Measurements from ENCODE around the gene WWOX. TPM values are rescaled to one million over a fixed set of nuclear protein-coding genes. Genes with fewer than 3 reads are reported as not detected.

WWOX gene
- total RNA-seq, 1 donor, result 24.2 TPM

DNA sequence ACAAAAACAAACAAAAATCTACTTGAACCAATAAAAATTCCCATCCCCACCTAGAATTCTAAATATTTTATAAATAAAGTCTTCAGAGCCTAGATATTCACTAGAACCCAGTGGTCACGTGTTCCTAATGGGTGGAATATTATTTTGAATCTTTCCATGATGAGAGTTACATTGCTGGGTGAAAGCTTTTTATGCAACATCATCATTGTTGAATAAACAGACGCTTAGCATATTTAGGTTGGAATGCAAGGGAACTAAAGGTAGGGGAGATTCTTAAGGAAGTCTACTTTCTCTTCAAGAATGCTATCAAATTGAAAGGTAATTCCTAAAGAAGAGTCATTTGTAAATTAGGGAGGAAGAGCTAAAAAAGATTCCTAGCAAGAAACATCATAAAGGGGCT is 723.1 kb downstream of the WWOX start:
- TF ChIP-seq, protein P1, sequence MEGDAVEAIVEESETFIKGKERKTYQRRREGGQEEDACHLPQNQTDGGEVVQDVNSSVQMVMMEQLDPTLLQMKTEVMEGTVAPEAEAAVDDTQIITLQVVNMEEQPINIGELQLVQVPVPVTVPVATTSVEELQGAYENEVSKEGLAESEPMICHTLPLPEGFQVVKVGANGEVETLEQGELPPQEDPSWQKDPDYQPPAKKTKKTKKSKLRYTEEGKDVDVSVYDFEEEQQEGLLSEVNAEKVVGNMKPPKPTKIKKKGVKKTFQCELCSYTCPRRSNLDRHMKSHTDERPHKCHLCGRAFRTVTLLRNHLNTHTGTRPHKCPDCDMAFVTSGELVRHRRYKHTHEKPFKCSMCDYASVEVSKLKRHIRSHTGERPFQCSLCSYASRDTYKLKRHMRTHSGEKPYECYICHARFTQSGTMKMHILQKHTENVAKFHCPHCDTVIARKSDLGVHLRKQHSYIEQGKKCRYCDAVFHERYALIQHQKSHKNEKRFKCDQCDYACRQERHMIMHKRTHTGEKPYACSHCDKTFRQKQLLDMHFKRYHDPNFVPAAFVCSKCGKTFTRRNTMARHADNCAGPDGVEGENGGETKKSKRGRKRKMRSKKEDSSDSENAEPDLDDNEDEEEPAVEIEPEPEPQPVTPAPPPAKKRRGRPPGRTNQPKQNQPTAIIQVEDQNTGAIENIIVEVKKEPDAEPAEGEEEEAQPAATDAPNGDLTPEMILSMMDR (IDR thresholded peaks at IDR 0.05; ENCODE audit: insufficient read depth, low read length), result no peak
- DNase-seq (ENCODE audit: low read depth), result no peak
- no peak overlapping the region for H3K4me3 ChIP-seq (ENCODE audit: low read depth, low read length)

DNA sequence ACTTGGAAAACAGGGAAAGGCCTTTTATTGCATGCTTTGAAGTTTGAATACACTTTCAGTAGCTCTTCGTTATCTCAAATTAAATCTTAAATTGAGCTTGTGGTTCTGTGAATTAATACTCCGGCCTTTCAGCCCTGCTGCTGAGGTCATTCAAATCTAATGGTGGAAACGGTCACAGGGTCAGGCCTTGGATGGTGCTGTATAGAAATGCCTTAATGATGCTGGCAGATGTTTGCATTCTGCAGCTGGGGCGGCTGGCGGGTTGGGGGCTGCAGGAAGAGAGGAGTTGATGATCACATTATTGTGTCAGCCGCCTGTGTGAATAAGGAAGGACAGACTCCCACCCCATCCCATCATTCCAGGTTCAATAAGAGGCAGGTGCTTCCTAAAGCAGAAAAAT is 723.6 kb downstream of the WWOX start:
- no peak for DNase-seq (ENCODE audit: low read depth)
- H3K4me3 ChIP-seq (ENCODE audit: low read depth, low read length), result no peak overlapping the region
- TF ChIP-seq, protein P1 (IDR thresholded peaks at IDR 0.05; ENCODE audit: insufficient read depth, low read length), result no peak

DNA sequence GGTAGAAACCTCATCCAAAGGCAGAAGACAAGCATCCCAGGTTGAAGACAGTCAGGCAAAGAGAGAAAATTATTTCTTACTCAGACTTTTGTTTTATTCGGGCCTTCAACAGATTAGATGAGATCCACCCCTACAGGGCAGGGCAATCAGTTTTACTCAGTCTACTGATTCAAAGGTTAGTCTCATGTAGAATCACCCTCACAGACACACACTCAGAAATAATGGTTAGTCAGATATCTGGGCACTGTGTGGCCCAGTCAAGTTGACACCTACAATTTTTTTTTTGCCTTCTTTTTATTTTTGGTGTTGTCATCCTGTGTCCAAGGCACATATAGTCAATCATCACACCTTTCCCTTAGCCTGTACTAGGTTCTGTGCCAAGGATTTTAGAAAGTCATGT is 729.8 kb downstream of the WWOX start:
- no peak overlapping the region for H3K4me3 ChIP-seq (ENCODE audit: low read depth, low read length)
- no peak for DNase-seq (ENCODE audit: low read depth)
- TF ChIP-seq, protein P1 (IDR thresholded peaks at IDR 0.05; ENCODE audit: insufficient read depth, low read length), result no peak

DNA sequence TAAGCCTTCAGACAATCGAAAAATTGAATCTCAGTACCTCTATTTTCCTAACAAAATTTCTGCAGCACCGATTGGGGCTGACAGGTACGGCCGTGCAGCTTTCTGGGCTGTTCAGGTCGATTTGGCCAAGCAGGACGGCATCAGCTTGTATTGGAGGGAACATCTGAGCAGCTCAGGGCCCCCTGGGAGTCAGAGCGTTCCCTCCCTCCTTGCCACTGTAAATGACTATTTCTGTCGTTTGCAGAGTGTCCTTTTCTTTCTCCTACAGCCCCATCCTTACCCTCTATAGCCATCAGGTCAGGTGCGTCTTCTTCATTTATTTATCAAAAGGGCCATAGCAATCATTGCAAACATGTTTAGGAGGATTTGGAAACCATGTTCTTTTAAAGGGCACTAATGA is 731.1 kb downstream of the WWOX start:
- no peak for DNase-seq (ENCODE audit: low read depth)
- H3K4me3 ChIP-seq (ENCODE audit: low read depth, low read length), result no peak overlapping the region
- TF ChIP-seq, protein P1 (IDR thresholded peaks at IDR 0.05; ENCODE audit: insufficient read depth, low read length), result no peak

DNA sequence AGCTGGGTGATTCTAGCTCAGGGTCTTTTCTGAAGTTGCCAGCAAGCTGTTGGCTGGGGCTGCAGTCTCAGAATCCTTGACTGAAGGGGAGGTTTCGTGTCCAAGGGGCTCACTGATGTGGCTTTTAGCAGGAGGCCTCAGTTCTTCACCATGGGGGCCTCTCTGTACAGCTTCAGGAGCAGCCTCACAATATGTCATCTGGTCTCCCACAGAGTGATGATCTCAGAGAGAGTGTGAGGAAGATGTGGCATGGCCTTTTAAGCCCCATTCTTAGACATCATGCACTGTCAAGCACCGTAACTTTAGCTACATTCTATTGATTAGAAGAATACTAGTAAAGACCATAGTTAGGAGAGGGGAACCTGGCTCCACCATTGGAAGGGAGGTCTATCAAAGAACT is 732.6 kb downstream of the WWOX start:
- TF ChIP-seq, protein P1 (IDR thresholded peaks at IDR 0.05; ENCODE audit: insufficient read depth, low read length), result no peak
- DNase-seq (ENCODE audit: low read depth), result no peak
- H3K4me3 ChIP-seq (ENCODE audit: low read depth, low read length), result no peak overlapping the region

DNA sequence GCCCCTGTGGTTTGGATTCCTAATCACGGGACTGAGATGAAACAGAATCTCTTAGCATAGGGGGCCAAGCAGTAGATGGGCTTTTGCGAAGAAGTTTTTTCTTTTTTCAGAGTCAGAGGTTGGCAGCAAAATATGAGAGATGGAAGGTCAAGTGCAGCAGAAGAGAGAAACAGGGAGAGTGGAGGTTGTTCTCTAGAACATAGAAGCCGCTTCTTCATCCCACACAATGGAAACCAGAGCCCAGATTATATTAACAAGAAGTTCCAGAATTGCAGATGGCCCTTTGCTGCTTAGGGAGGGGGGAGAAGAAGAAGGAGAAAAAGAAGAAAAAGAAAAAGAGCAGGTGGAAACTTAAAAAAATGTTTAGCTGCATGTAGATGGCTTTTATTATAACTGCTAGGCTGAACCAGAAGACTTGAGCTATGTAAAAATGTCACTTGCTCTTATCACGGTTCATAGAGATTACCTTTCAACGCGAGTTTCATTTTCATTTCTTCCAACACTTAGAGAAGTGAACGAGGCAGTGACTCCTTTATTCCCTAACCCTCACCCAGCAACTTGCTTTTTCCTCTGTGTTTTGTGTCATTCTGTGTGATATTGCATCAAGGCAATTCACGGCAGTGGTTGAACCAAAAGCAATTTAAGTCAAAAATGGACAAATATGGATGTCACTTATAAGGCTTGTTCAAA is 737.5 kb downstream of the WWOX start:
- TF ChIP-seq, protein P1 (IDR thresholded peaks at IDR 0.05; ENCODE audit: insufficient read depth, low read length), result no peak
- no peak overlapping the region for H3K4me3 ChIP-seq (ENCODE audit: low read depth, low read length)
- DNase-seq (ENCODE audit: low read depth), result no peak

DNA sequence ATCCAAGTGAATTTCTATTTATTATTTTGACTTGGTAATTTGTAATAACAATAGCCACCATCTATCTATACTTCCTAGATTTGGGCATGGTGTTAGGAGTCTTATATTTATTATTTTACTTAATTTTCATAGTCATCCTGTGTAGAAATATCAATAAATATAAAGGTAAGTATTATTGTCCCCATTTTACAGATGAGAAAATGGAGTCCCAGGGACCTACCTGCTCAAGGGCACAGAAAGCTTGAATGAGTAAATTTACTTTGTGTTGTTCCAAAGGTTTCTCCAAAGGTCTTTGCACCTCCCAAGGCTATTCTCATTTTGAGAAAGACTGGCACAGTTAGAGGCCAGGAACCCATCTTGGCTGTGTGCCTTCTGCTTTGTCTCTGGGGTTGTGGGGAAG is 738.3 kb downstream of the WWOX start:
- no peak overlapping the region for H3K4me3 ChIP-seq (ENCODE audit: low read depth, low read length)
- DNase-seq (ENCODE audit: low read depth), result no peak
- TF ChIP-seq, protein P1 (IDR thresholded peaks at IDR 0.05; ENCODE audit: insufficient read depth, low read length), result no peak
